MM.1S (cell line): ENCODE measurements around the gene RAB8A.

ENCODE experiments used
- DNase-seq: peaks from one replicate; pipeline ENCODE4 v3.0.0-alpha.2; 2015
- H2AFZ ChIP-seq: fragments of 300-600 bp; sonication (generic); 2 replicates; pipeline ENCODE4 v1.6.0; 2016; ENCODE audit warnings: antibody characterized with exemption, low read length
- H3F3A ChIP-seq: fragments of 300-600 bp; sonication (generic); 2 replicates; pipeline ENCODE4 v1.6.1; 2016; ENCODE audit warnings: mild to moderate bottlenecking, antibody characterized with exemption, low read length, moderate library complexity, mixed read lengths; ENCODE audit not compliant: insufficient read depth
- H3K27ac ChIP-seq: fragments of 300-600 bp; sonication (generic); 2 replicates; pipeline ENCODE4 v1.5.1; 2016; ENCODE audit warnings: mild to moderate bottlenecking, low read length
- H3K27me3 ChIP-seq: fragments of 300-600 bp; sonication (generic); replicated peaks from 2 replicates; pipeline ENCODE4 v1.6.0; 2016; ENCODE audit warnings: low read length; ENCODE audit not compliant: insufficient read depth
- H3K36me3 ChIP-seq: fragments of 300-600 bp; sonication (generic); replicated peaks from 2 replicates; pipeline ENCODE4 v1.6.1; 2016; ENCODE audit warnings: mild to moderate bottlenecking, low read length, mixed read lengths; ENCODE audit not compliant: insufficient read depth
- H3K4me1 ChIP-seq: fragments of 300-600 bp; sonication (generic); 2 replicates; pipeline ENCODE4 v1.6.1; 2016; ENCODE audit warnings: low read length, mixed read lengths
- H3K4me2 ChIP-seq: fragments of 300-600 bp; sonication (generic); 2 replicates; pipeline ENCODE4 v1.6.0; 2016; ENCODE audit warnings: low read depth, low read length
- H3K4me3 ChIP-seq: fragments of 300-600 bp; sonication (generic); 2 replicates; pipeline ENCODE4 v1.5.1; 2016; ENCODE audit warnings: low read length, mixed read lengths
- H3K79me2 ChIP-seq: fragments of 300-600 bp; sonication (generic); 2 replicates; pipeline ENCODE4 v1.6.1; 2016; ENCODE audit warnings: mixed run types, low read length, mixed read lengths
- H3K9ac ChIP-seq: fragments of 300-600 bp; sonication (generic); 2 replicates; pipeline ENCODE4 v1.6.1; 2016; ENCODE audit warnings: low read length, mixed read lengths
- H3K9me2 ChIP-seq: fragments of 300-600 bp; sonication (generic); replicated peaks from 2 replicates; pipeline ENCODE4 v1.6.1; 2016; ENCODE audit warnings: mild to moderate bottlenecking, low read length, mixed read lengths; ENCODE audit not compliant: insufficient read depth
- H3K9me3 ChIP-seq: fragments of 300-600 bp; sonication (generic); replicated peaks from 2 replicates; pipeline ENCODE4 v1.6.1; 2016; ENCODE audit warnings: mild to moderate bottlenecking, low read length, mixed read lengths; ENCODE audit not compliant: insufficient read depth
- H4K20me1 ChIP-seq: fragments of 300-600 bp; sonication (generic); 2 replicates; pipeline ENCODE4 v1.6.1; 2016; ENCODE audit warnings: mild to moderate bottlenecking, low read length, moderate library complexity, mixed read lengths; ENCODE audit not compliant: insufficient read depth
- EZH2 ChIP-seq: fragments of 300-600 bp; sonication (generic); optimal IDR thresholded peaks from 2 replicates; pipeline ENCODE3; 2017; ENCODE audit warnings: low read depth, mild to moderate bottlenecking, antibody characterized with exemption, low read length, mixed read lengths
- EZH2phosphoT487 ChIP-seq: fragments of 300-600 bp; sonication (generic); IDR thresholded peaks from 2 replicates; pipeline ENCODE4 v1.6.1; 2018; ENCODE audit warnings: antibody characterized with exemption, low read length
- TF ChIP-seq, protein P1 (sequence below): fragments of 300-600 bp; sonication (generic); IDR thresholded peaks from 2 replicates; pipeline ENCODE4 v1.5.1; 2016; ENCODE audit warnings: antibody characterized with exemption, low read length, mixed read lengths

Gene RAB8A

DNA sequence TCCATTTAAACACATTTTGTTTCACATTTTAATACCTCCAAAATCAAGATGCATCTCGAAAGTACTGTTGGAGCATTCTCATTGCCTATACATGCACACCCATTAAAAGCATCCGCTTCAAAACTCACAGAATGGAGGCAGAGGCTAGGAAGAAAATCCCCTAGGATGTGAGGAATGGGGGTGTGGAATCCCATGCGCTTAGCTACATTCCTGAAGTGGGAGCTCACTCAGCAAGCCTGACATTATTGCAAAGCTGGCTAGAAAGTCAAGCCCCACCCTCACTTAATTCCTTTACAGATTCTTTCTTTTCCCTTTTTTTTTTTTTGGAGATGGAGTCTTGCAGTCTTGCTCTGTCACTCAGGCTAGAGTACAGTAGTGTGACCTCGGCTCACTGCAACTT, 68.9 kb downstream of the RAB8A start:
- no peak overlapping the region for H3K4me3 ChIP-seq
- DNase-seq: no peak
- peaks cover 4% of the 10 kb centered on the region for H3K79me2 ChIP-seq
- no peaks in the 10 kb centered on the region for H3K9me2 ChIP-seq
- no peak overlapping the region for H3K9ac ChIP-seq
- TF ChIP-seq EZH2phosphoT487 (no peak), EZH2 (no peak)
- TF ChIP-seq, protein P1, sequence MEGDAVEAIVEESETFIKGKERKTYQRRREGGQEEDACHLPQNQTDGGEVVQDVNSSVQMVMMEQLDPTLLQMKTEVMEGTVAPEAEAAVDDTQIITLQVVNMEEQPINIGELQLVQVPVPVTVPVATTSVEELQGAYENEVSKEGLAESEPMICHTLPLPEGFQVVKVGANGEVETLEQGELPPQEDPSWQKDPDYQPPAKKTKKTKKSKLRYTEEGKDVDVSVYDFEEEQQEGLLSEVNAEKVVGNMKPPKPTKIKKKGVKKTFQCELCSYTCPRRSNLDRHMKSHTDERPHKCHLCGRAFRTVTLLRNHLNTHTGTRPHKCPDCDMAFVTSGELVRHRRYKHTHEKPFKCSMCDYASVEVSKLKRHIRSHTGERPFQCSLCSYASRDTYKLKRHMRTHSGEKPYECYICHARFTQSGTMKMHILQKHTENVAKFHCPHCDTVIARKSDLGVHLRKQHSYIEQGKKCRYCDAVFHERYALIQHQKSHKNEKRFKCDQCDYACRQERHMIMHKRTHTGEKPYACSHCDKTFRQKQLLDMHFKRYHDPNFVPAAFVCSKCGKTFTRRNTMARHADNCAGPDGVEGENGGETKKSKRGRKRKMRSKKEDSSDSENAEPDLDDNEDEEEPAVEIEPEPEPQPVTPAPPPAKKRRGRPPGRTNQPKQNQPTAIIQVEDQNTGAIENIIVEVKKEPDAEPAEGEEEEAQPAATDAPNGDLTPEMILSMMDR: no peak
- H2AFZ ChIP-seq: no peak overlapping the region
- no peaks in the 10 kb centered on the region for H3K9me3 ChIP-seq
- no peak overlapping the region for H3K4me2 ChIP-seq
- H4K20me1 ChIP-seq: no peaks in the 10 kb centered on the region
- peaks cover 23% of the 10 kb centered on the region for H3F3A ChIP-seq
- H3K36me3 ChIP-seq: no peaks in the 10 kb centered on the region
- H3K4me1 ChIP-seq: peaks cover 8% of the 10 kb centered on the region
- no peaks in the 10 kb centered on the region for H3K27me3 ChIP-seq
- no peak overlapping the region for H3K27ac ChIP-seq
